AG04449 (cell line): ENCODE data around the gene CBLC.

Experiments used
- CTCF ChIA-PET: fragments of 350-600 bp; formaldehyde crosslinking; extraction: SDS; loops from one replicate; lab custom pipeline; 2021; ENCODE audit warnings: antibody characterized with exemption; lab: Yijun Ruan, JAX
- POLR2A ChIA-PET: fragments of 400-600, 350-600 bp; formaldehyde crosslinking; extraction: SDS; loops from one replicate; lab custom pipeline; 2020; ENCODE audit warnings: antibody characterized with exemption, inconsistent platforms; lab: Yijun Ruan, JAX
- DNase-seq: peaks from one replicate; pipeline ENCODE4 v3.0.0-alpha.2; 2010; ENCODE audit warnings: low read depth, low spot score
- H3K4me3 ChIP-seq: 2 replicates; pipeline ENCODE4 v1.5.1; 2011; ENCODE audit warnings: low read depth, mild to moderate bottlenecking, control low read depth, low read length
- CTCF ChIP-seq: IDR thresholded peaks from one replicate; pipeline ENCODE4 v1.5.1; 2011; ENCODE audit warnings: mild to moderate bottlenecking, moderate library complexity, low read length, control low read depth, inconsistent platforms; ENCODE audit not compliant: insufficient read depth; ENCODE audit errors: missing control alignments

Gene CBLC

GRCh38 chr19:44732235-44733014 is 45.3 kb upstream of the CBLC start:
- TF ChIP-seq CTCF = no peak
- ChIA-PET CTCF (interaction anchor here (0.8 to 19.8 kb wide), 8 partner anchors 8 to 126 kb away, joined by 3 to 694 read pairs (median 6); no protein-coding TSS in a partner anchor), POLR2A (interaction anchor here (1.2 kb wide), 1 partner anchor 10 kb away, joined by 3 read pairs; no protein-coding TSS in a partner anchor)
- DNase-seq = no peak
- no peak overlapping the region for H3K4me3 ChIP-seq

GRCh38 chr19:44734357-44734756 is 43.3 kb upstream of the CBLC start:
- TF ChIP-seq CTCF = no peak
- CTCF ChIA-PET = interaction anchor here (0.9 to 19.8 kb wide), 5 partner anchors 12 to 110 kb away, joined by 3 to 694 read pairs (median 6); no protein-coding TSS in a partner anchor
- H3K4me3 ChIP-seq = no peak overlapping the region
- DNase-seq = no peak
- POLR2A ChIA-PET = no interaction called here

DNA sequence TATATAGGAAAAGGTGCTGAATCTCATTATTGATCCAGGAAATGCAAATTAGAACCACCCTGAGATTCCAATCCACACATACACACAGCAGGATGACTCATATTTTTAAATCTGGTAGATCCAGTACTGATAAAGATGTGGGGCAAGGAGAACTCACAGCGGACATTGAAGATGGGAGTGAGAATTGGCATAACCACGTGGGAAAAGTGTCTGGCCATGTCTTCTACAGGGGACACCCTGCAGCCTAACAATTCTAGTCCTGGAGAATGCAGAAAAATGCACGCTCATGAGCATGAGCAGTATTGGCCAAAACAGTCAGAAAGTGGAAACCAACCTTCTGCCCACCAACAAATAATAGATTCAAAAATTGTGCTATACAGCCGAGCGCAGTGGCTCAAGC is 42.7 kb upstream of the CBLC start:
- H3K4me3 ChIP-seq = no peak overlapping the region
- no peak for TF ChIP-seq CTCF
- POLR2A ChIA-PET = no interaction called here
- CTCF ChIA-PET = interaction anchor here (1.4 to 19.8 kb wide), 3 partner anchors 13 to 46 kb away, joined by 5 to 694 read pairs (median 6); no protein-coding TSS in a partner anchor
- no peak for DNase-seq

DNA sequence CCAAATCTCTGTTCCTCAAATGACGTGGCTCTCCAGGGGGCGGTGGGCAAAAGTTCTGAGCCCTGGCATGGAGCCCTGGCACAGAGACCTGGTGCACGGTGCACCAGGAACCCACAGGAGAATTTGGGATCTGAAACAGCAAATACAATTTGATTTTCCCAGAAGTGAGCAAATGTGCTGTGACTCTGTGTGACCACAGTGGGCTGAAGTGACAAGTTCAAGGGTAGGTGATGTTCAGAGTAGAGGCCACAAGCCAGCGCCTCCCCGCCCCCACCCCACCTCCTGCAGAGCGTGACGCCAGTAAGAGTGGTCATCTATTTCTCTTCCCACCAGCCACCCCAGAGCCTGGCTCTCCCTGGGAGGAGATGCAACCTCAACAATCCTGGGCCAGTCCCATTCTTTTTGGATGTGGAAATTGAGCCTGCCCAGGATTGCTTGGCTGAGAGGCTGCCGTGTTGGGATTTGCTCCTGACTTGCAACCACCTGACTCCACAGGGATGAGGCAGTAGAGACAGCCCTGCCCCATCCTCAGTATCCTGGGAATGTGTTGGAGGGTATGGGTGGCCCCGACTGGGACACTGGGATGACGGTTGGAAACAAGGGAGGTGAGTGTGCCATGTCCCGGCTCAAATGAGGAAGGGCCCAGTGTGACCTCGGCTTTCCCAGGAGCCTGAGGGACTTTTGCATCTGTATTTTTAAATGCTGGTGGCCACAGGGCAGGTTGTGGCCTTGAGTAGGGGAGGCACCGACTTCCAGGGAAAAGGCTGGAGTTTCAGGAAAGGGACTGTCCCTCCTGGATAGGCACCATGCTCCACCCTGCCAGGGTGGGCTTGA is 40.2 kb upstream of the CBLC start:
- ChIA-PET CTCF (interaction anchor here (1.2 to 8.6 kb wide), 4 partner anchors 14 to 47 kb away, joined by 3 to 87 read pairs (median 6); no protein-coding TSS in a partner anchor), POLR2A (interaction anchor here (0.9 kb wide), 1 partner anchor 12 kb away, joined by 3 read pairs; no protein-coding TSS in a partner anchor)

GRCh38 chr19:44738136-44738535 is 39.6 kb upstream of the CBLC start:
- no peak for TF ChIP-seq CTCF
- CTCF ChIA-PET = interaction anchor here (2.1 to 8.6 kb wide), 2 partner anchors 15 to 33 kb away, joined by 15 to 87 read pairs; no protein-coding TSS in a partner anchor
- POLR2A ChIA-PET = interaction anchor here (0.7 kb wide), 1 partner anchor 15 kb away, joined by 3 read pairs; no protein-coding TSS in a partner anchor
- no peak overlapping the region for H3K4me3 ChIP-seq
- no peak for DNase-seq

More for the DNA sequence above, 40.2 kb upstream of the CBLC start:
- DNase-seq = no peak
- H3K4me3 ChIP-seq = no peak overlapping the region
- no peak for TF ChIP-seq CTCF
